HG03280 (cell line): ENCODE measurements around the gene SYPL1.
"Not testable (repeated sequence)": the region's sequence is repeated elsewhere in the genome, so short reads cannot be mapped to it uniquely, and the experiment has no call there.

Experiments
- ATAC-seq: cut with Tn5 transposase; IDR thresholded peaks from one replicate; pipeline ENCODE4 v1.9.1; 2021; ENCODE audit warnings: mild to moderate bottlenecking, moderate library complexity; ENCODE audit not compliant: unreplicated experiment

The SYPL1 gene

GRCh38 chr7:106112118-106112971, at the start of gene SYPL1:
TSS of gene SYPL1 (minus strand) at chr7:106112312. CDS start at chr7:106112208, 104 bp downstream.
- peak; percentile 84 for ATAC-seq

- ATAC-seq, result no peak
Measured at GRCh38 chr7:106155027-106155426, 42.9 kb upstream of the SYPL1 start.

- peak; percentile 77 for ATAC-seq
Measured at GRCh38 chr7:106153891-106154449, 41.9 kb upstream of the SYPL1 start.

GRCh38 chr7:106152313-106152665, 40.2 kb upstream of the SYPL1 start:
- no peak for ATAC-seq

GRCh38 chr7:106151459-106152312, 39.6 kb upstream of the SYPL1 start:
- no peak for ATAC-seq

GRCh38 chr7:106143711-106144337, 31.7 kb upstream of the SYPL1 start:
- ATAC-seq, result no peak

- no peak for ATAC-seq
Measured at GRCh38 chr7:106142136-106142535, 30.0 kb upstream of the SYPL1 start.

GRCh38 chr7:106140406-106141173, 28.5 kb upstream of the SYPL1 start:
- ATAC-seq, result no peak

- ATAC-seq, result no peak
Measured at GRCh38 chr7:106139265-106140251, 27.4 kb upstream of the SYPL1 start.

GRCh38 chr7:106138776-106139175, 26.7 kb upstream of the SYPL1 start:
- no peak for ATAC-seq

- ATAC-seq, result not testable (repeated sequence)
Measured at GRCh38 chr7:106138181-106138580, 26.1 kb upstream of the SYPL1 start.

GRCh38 chr7:106134241-106134640, 22.1 kb upstream of the SYPL1 start:
- no peak for ATAC-seq

GRCh38 chr7:106129291-106129690, 17.2 kb upstream of the SYPL1 start:
- ATAC-seq, result no peak

- no peak for ATAC-seq
Measured at GRCh38 chr7:106128836-106129235, 16.7 kb upstream of the SYPL1 start.

GRCh38 chr7:106127984-106128780, 16.1 kb upstream of the SYPL1 start:
- no peak for ATAC-seq

GRCh38 chr7:106126170-106126938, 14.2 kb upstream of the SYPL1 start:
- no peak for ATAC-seq

GRCh38 chr7:106125417-106125816, 13.3 kb upstream of the SYPL1 start:
- no peak for ATAC-seq

GRCh38 chr7:106124186-106124585, 12.1 kb upstream of the SYPL1 start:
- ATAC-seq, result no peak
